GM10847 (cell line): ENCODE data around the gene UBQLNL.

Source experiments
- POLR2A ChIP-seq: IDR thresholded peaks from 2 replicates; pipeline ENCODE4 v1.6.1; 2011; ENCODE audit not compliant: insufficient read length; ENCODE audit errors: extremely low read depth

Gene UBQLNL

GRCh38 chr11:5488385-5488784 lies 28.1 kb downstream of the UBQLNL start, which contains the start of gene OR52D1:
TSS of gene OR52D1 (plus strand) at chr11:5488685. CDS start at chr11:5488707, 22 bp downstream.
- no peak for TF ChIP-seq POLR2A

- TF ChIP-seq POLR2A: no peak
These were observed 30.1 kb downstream of the UBQLNL start for GRCh38 chr11:5486421-5486820.

- no peak for TF ChIP-seq POLR2A
These were observed 30.5 kb downstream of the UBQLNL start for GRCh38 chr11:5486003-5486402.

- TF ChIP-seq POLR2A: no peak
These were observed 40.2 kb downstream of the UBQLNL start for GRCh38 chr11:5476186-5476819.

GRCh38 chr11:5473921-5474320 lies 42.6 kb downstream of the UBQLNL start:
- TF ChIP-seq POLR2A: no peak

GRCh38 chr11:5467527-5467926 lies 49.0 kb downstream of the UBQLNL start:
- TF ChIP-seq POLR2A: no peak
